KMS-11 (cell line): Measurements from ENCODE around the gene RNFT2.

Source experiments
- H2AFZ ChIP-seq: fragments of 200-600 bp; sonication (generic); 2 replicates; pipeline ENCODE4 v1.6.1; 2016; ENCODE audit warnings: antibody characterized with exemption, mixed run types, low read depth
- H3K27ac ChIP-seq: fragments of 200-600 bp; sonication (generic); 2 replicates; pipeline ENCODE4 v1.6.1; 2016; ENCODE audit warnings: mild to moderate bottlenecking, mixed run types
- H3K27me3 ChIP-seq: fragments of 200-600 bp; sonication (generic); 2 replicates; pipeline ENCODE4 v1.6.1; 2017; ENCODE audit warnings: mild to moderate bottlenecking, low read depth, mixed run types, moderate library complexity; ENCODE audit not compliant: insufficient read depth
- H3K36me3 ChIP-seq: fragments of 200-600 bp; sonication (generic); 2 replicates; pipeline ENCODE4 v1.6.1; 2017; ENCODE audit warnings: mild to moderate bottlenecking, mixed run types; ENCODE audit not compliant: insufficient read depth
- H3K4me1 ChIP-seq: fragments of 200-600 bp; sonication (generic); 2 replicates; pipeline ENCODE4 v1.6.1; 2016; ENCODE audit warnings: mild to moderate bottlenecking, low read depth, mixed run types; ENCODE audit not compliant: poor library complexity, severe bottlenecking
- H3K4me2 ChIP-seq: fragments of 200-600 bp; sonication (generic); 2 replicates; pipeline ENCODE4 v1.7.0; 2016; ENCODE audit warnings: mild to moderate bottlenecking, mixed run types
- H3K4me3 ChIP-seq: fragments of 200-600 bp; sonication (generic); IDR thresholded peaks from 2 replicates; pipeline ENCODE4 v1.6.1; 2017; ENCODE audit warnings: low read depth, low read length, mixed read lengths; ENCODE audit not compliant: insufficient read depth
- H3K79me2 ChIP-seq: fragments of 200-600 bp; sonication (generic); 2 replicates; pipeline ENCODE4 v1.6.1; 2016; ENCODE audit warnings: low read depth, mixed run types; ENCODE audit not compliant: insufficient read depth
- H3K9ac ChIP-seq: fragments of 200-600 bp; sonication (generic); 2 replicates; pipeline ENCODE4 v1.6.1; 2016; ENCODE audit warnings: mild to moderate bottlenecking, mixed run types
- H4K20me1 ChIP-seq: fragments of 200-600 bp; sonication (generic); 2 replicates; pipeline ENCODE4 v1.6.1; 2016; ENCODE audit warnings: mild to moderate bottlenecking, mixed run types; ENCODE audit not compliant: insufficient read depth
- TF ChIP-seq, protein P1 (sequence below): fragments of 200-600 bp; sonication (generic); conservative IDR thresholded peaks from 2 replicates; pipeline ENCODE4 v1.6.1; 2017; ENCODE audit warnings: low read depth, mild to moderate bottlenecking, antibody characterized with exemption, low read length, moderate library complexity, mixed read lengths

RNFT2 gene

DNA sequence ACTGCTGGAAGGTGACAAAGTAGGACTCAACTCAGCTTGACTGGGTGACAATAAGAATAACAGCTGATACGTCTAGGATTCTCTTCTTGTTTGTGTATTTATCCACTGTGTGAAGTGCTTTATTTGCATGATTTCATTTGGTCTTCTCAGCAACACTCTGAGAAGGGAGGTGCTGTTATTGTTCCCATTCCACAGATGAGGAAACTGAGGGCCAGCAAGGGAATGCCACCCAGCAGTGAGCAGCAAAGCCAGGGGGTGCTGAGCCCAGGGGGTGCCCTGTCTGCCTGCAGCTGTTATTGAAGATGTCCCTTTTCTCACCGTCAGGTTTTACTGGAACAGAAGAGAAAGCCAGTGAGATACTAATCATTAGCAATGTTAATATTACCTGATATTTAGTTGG lies 62.8 kb downstream of the RNFT2 start:
- Histone ChIP-seq H3K4me3 (no peak overlapping the region), H3K4me1 (no peaks in the 10 kb centered on the region), H2AFZ (no peak overlapping the region), H3K9ac (no peak overlapping the region), H3K36me3 (no peaks in the 10 kb centered on the region), H4K20me1 (no peaks in the 10 kb centered on the region), H3K27me3 (no peaks in the 10 kb centered on the region), H3K27ac (no peak overlapping the region), H3K4me2 (no peak overlapping the region), H3K79me2 (no peaks in the 10 kb centered on the region)
- TF ChIP-seq, protein P1, sequence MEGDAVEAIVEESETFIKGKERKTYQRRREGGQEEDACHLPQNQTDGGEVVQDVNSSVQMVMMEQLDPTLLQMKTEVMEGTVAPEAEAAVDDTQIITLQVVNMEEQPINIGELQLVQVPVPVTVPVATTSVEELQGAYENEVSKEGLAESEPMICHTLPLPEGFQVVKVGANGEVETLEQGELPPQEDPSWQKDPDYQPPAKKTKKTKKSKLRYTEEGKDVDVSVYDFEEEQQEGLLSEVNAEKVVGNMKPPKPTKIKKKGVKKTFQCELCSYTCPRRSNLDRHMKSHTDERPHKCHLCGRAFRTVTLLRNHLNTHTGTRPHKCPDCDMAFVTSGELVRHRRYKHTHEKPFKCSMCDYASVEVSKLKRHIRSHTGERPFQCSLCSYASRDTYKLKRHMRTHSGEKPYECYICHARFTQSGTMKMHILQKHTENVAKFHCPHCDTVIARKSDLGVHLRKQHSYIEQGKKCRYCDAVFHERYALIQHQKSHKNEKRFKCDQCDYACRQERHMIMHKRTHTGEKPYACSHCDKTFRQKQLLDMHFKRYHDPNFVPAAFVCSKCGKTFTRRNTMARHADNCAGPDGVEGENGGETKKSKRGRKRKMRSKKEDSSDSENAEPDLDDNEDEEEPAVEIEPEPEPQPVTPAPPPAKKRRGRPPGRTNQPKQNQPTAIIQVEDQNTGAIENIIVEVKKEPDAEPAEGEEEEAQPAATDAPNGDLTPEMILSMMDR = no peak

DNA sequence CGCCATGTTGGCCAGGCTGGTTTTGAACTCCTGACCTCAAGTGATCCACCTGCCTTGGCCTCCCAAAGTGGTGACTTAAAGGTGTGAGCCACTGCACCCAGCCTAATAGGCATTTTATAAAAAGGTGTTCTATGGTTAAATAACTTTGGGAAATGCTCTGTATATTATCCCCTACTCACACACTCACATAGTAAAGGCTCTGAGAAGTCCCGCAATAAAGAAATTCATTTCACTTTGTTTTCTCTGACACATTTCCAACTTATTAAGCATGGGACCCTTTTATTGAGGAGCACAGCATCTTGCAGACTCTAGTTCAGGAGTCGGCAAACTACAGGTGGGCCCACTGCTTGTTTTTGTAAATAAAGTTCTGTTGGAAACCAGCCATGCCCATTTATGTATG lies 63.9 kb downstream of the RNFT2 start:
- no peaks in the 10 kb centered on the region for H4K20me1 ChIP-seq
- TF ChIP-seq, protein P1 = no peak
- H3K4me1 ChIP-seq = no peaks in the 10 kb centered on the region
- no peak overlapping the region for H2AFZ ChIP-seq
- H3K4me2 ChIP-seq = no peak overlapping the region
- H3K9ac ChIP-seq = no peak overlapping the region
- H3K4me3 ChIP-seq = no peak overlapping the region
- H3K36me3 ChIP-seq = no peaks in the 10 kb centered on the region
- no peak overlapping the region for H3K27ac ChIP-seq
- no peaks in the 10 kb centered on the region for H3K79me2 ChIP-seq
- H3K27me3 ChIP-seq = no peaks in the 10 kb centered on the region

DNA sequence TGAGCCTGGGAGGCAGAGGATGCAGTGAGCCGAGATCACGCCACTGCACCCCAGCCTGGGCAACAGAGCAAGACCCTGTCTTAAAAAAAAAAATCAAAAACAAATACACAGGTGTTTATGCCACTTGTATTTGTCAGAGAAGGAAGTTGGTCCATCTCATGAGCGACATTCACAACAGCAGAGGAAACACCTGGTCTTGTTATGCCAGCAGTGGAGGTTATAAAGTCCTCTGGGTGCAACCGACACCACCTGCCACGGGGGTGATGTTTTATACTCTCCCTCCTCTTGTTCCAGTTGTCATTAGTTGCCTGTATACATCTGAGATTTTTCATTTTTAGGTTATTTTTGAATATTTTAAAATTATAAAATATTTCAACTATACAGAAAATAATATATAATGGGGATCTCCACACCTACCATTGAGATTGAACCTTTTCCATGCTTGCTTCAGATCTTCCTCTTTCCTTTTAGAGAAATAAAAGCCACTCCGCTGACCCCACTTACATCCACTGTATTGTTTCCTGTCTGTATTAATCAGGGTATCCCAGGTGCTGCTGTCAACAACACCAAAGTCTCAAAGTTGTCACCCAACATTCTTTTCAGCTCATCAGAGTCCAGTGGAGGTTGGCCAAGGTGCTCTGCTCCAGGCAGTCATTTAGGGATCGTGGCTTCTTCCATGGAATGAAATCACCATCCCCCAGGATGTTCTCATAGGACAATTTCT lies 65.1 kb downstream of the RNFT2 start:
- Histone ChIP-seq H4K20me1 (no peaks in the 10 kb centered on the region), H3K79me2 (no peaks in the 10 kb centered on the region), H3K27me3 (no peaks in the 10 kb centered on the region), H3K9ac (no peak overlapping the region), H3K4me3 (no peak overlapping the region), H3K36me3 (no peaks in the 10 kb centered on the region), H2AFZ (no peak overlapping the region), H3K4me1 (no peaks in the 10 kb centered on the region), H3K4me2 (no peak overlapping the region), H3K27ac (no peak overlapping the region)
- TF ChIP-seq, protein P1 = no peak

DNA sequence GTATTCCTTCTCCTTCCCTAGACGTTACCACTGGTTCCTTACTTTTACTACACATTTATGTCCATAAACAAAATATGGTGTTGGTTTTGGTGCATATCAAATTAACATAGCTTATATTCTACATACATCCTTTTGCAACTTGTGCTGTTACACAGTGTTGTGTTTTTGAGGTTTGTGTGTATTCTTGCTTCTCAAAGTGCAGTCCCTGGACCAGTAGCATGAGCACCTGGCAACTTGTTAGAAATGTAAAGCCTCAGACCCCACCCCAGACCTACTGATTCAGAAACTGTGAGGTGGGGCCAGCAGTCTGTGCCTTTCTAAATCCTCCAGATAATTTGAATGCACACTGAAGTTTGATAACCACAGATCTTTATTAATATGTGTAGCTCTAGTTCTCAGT lies 65.9 kb downstream of the RNFT2 start:
- H4K20me1 ChIP-seq = no peaks in the 10 kb centered on the region
- H3K4me2 ChIP-seq = no peak overlapping the region
- H3K4me1 ChIP-seq = no peaks in the 10 kb centered on the region
- H3K27ac ChIP-seq = no peak overlapping the region
- H3K27me3 ChIP-seq = no peaks in the 10 kb centered on the region
- H3K36me3 ChIP-seq = no peaks in the 10 kb centered on the region
- H3K9ac ChIP-seq = no peak overlapping the region
- H2AFZ ChIP-seq = no peak overlapping the region
- TF ChIP-seq, protein P1 = no peak
- H3K79me2 ChIP-seq = no peaks in the 10 kb centered on the region
- no peak overlapping the region for H3K4me3 ChIP-seq
